ENCODE results near the gene FTCD.
A peak's percentile ranks its signal among the peaks of the same experiment; 100 is the strongest.

The FTCD gene

GRCh38 chr21:46121286-46122221, 33.8 kb downstream of the FTCD start:
- DNase-seq = no peak

GRCh38 chr21:46120301-46121285, 34.8 kb downstream of the FTCD start:
- DNase-seq = no peak

- DNase-seq = no peak
Measured at GRCh38 chr21:46119637-46120271, 35.6 kb downstream of the FTCD start.

- DNase-seq = no peak
Measured at GRCh38 chr21:46119144-46119636, 36.2 kb downstream of the FTCD start.

GRCh38 chr21:46118316-46119143, 36.8 kb downstream of the FTCD start:
- DNase-seq = no peak

DNA sequence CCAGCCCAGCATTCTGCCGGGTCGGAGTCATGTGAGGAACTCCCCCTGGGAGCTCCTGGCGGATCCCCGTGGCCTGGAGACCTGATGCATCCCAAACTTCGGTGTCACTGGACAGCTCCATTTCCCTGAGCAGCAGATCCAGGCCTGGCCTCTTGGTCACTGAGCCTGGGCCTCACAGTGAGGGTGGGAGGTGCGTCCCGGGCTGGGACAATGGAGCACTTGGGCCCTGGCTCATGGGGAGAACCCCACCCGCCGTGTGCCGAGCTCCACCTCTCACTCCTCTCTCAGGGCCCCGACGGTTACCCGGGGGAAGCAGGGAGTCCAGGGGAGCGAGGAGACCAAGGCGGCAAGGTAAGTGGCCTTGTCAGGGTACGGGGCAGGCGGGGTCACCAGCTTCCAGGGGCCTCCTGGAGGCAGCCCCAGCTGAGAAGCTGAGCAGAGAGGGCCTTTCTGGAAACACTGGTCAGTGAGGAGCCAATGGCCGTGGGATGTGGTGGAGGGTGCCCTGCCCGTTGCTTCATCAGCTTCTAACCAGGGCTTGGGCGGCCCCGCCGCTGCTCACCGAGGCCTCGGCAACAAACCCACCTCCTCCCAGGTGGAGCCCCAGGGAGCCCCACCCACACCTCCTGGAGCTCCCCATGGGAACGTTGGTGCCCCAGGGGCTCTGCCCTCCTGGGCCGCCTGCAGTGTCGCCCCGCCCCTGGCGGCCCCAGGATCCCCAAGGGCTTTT, 37.6 kb downstream of the FTCD start:
- DNase-seq = no peak

- DNase-seq = no peak
Measured at GRCh38 chr21:46116776-46117585, 38.4 kb downstream of the FTCD start.

DNA sequence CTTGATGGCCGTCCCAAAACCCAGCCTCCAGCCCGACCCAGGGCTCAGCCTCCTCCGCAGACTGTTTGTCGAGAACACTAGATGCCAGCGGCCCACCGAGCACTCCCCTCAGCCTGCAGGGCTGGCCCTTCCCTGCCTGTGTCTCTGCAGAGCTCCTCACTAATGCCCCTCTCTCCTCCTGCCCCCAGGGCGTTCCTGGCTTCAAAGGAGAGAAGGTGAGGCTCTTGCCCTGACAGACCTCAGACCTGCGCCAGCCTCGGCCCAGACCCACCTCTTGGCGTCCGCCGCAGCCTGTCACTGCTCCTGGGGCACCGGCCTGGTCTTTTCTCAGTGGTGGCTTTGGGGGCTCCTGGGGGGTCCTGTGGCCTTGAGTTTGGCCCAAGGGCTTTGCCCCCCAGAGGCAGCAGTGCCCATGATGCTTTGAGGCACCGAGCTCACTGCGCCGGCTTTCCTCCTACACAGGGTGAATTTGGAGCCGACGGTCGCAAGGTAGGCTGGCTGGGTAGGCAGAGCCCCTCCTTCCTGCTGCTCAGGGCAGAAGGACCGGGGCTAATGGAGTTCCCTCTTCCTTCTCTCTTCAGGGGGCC, 39.1 kb downstream of the FTCD start:
- no peak for DNase-seq

- no peak for DNase-seq
Measured at GRCh38 chr21:46115441-46116188, 39.8 kb downstream of the FTCD start.

DNA sequence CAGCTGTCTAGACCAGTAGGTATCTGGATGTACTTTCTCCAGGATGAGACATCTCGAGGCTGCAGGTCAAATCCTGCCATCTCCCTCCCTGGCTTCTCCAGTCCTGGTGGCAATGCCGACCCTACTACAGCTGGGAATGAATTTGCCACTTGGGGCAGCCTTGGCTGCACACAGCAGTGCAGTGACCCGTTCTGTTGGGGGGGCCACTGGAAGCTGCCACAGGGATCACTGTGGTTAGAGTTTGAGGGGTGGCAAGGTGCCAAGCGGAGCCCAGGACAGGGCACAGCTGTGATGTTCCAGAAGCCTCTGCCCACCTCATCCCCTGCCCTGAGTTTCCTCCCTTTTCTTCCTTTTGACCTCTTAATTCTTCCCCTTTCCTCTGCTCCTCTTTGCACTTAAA, 40.4 kb downstream of the FTCD start:
- no peak for DNase-seq

- DNase-seq = no peak
Measured at GRCh38 chr21:46113497-46114176, 41.7 kb downstream of the FTCD start.

- DNase-seq = no peak
Measured at GRCh38 chr21:46112725-46113215, 42.6 kb downstream of the FTCD start.

GRCh38 chr21:46111857-46112724, 43.3 kb downstream of the FTCD start:
- DNase-seq = no peak

- DNase-seq = no peak
Measured at GRCh38 chr21:46111193-46111571, 44.2 kb downstream of the FTCD start.

- DNase-seq = peak in 1 of 2 experiments; percentile 1
Measured at GRCh38 chr21:46110499-46111192, 44.7 kb downstream of the FTCD start.
